WTC11 (cell line): ENCODE data around the gene GOLGA3. TPM values are rescaled to one million over a fixed set of nuclear protein-coding genes. Genes with fewer than 3 reads are reported as not detected.
"Not testable (repeated sequence)": the region's sequence is repeated elsewhere in the genome, so short reads cannot be mapped to it uniquely, and the experiment has no call there.

Source experiments
- ATAC-seq: fragments of 200-7000 bp; cut with Tn5 transposase; 2 replicates; pipeline ENCODE4 v1.10.0; 2021; ENCODE audit warnings: mild to moderate bottlenecking, moderate library complexity
- CTCF ChIA-PET: fragments of 300-600 bp; sonication (Branson Sonifier 250); formaldehyde crosslinking; loops from one replicate; lab custom pipeline; 2021; ENCODE audit warnings: antibody characterized with exemption; lab: Charles Lee
- POLR2A ChIA-PET: fragments of 350-600 bp; sonication (Branson Sonifier 250); formaldehyde crosslinking; loops from one replicate; lab custom pipeline; 2021; ENCODE audit warnings: antibody characterized with exemption; lab: Charles Lee
- DNase-seq: peaks from one replicate; pipeline ENCODE4 v3.0.0; 2021; ENCODE audit warnings: low spot score
- H3K27ac Mint-ChIP-seq: 2 replicates; pipeline ENCODE4 v1.8.0; 2021; ENCODE audit warnings: mixed read lengths
- H3K27me3 Mint-ChIP-seq: 2 replicates; pipeline ENCODE4 v1.8.0; 2021; ENCODE audit warnings: low read depth, mild to moderate bottlenecking, moderate library complexity, mixed read lengths
- H3K36me3 Mint-ChIP-seq: 2 replicates; pipeline ENCODE4 v1.8.0; 2021; ENCODE audit warnings: mixed read lengths
- H3K4me1 Mint-ChIP-seq: 2 replicates; pipeline ENCODE4 v1.8.0; 2022; ENCODE audit warnings: mixed read lengths
- H3K4me3 Mint-ChIP-seq: 2 replicates; pipeline ENCODE4 v1.8.0; 2021; ENCODE audit warnings: mild to moderate bottlenecking, moderate library complexity, mixed read lengths
- H3K9me3 Mint-ChIP-seq: 2 replicates; pipeline ENCODE4 v1.8.0; 2021; ENCODE audit warnings: mixed read lengths
- CBFB ChIP-seq: sonication (generic); formaldehyde crosslinking; IDR thresholded peaks from 2 replicates; pipeline ENCODE4 v1.8.1; 2022; ENCODE audit warnings: mild to moderate bottlenecking, low read depth, missing genetic modification reagents
- FOXK1 ChIP-seq: sonication (generic); formaldehyde crosslinking; IDR thresholded peaks from 2 replicates; pipeline ENCODE4 v1.8.0; 2022; ENCODE audit warnings: mild to moderate bottlenecking, moderate library complexity, missing genetic modification reagents
- JAZF1 ChIP-seq: fragments of 250-450 bp; sonication (Bioruptor Pico); IDR thresholded peaks from 2 replicates; pipeline ENCODE4 v1.9.0; 2021; ENCODE audit warnings: moderate library complexity, mild to moderate bottlenecking, inconsistent platforms
- NR3C1 ChIP-seq: sonication (generic); formaldehyde crosslinking; conservative IDR thresholded peaks from 2 replicates; pipeline ENCODE4 v1.8.1; 2023; ENCODE audit warnings: low read depth, mild to moderate bottlenecking, missing genetic modification reagents
- RELA ChIP-seq: sonication (generic); formaldehyde crosslinking; IDR thresholded peaks from 2 replicates; pipeline ENCODE4 v1.8.1; 2022; ENCODE audit warnings: missing genetic modification reagents, mild to moderate bottlenecking, borderline replicate concordance
- SOX15 ChIP-seq: fragments of 250-450 bp; sonication (Bioruptor Pico); IDR thresholded peaks from 2 replicates; pipeline ENCODE4 v1.9.0; 2021; ENCODE audit warnings: mild to moderate bottlenecking
- TEAD4 ChIP-seq: sonication (generic); formaldehyde crosslinking; IDR thresholded peaks from 2 replicates; pipeline ENCODE4 v1.8.0; 2022; ENCODE audit warnings: mild to moderate bottlenecking, missing genetic modification reagents
- ZNF263 ChIP-seq: sonication (generic); formaldehyde crosslinking; IDR thresholded peaks from 2 replicates; pipeline ENCODE4 v1.8.1; 2022; ENCODE audit warnings: low read depth, mild to moderate bottlenecking, moderate library complexity, missing genetic modification reagents
- ZNF317 ChIP-seq: sonication (generic); formaldehyde crosslinking; IDR thresholded peaks from 2 replicates; pipeline ENCODE4 v1.8.1; 2023; ENCODE audit warnings: low read depth, mild to moderate bottlenecking, moderate library complexity, missing genetic modification reagents, borderline replicate concordance
- total RNA-seq: library from RNA; stranded (reverse); gene quantifications from 3 replicates; pipeline ENCODE4 v1.2.3, GENCODE V29; 2021
- TF ChIP-seq, protein P1 (sequence below): sonication (generic); formaldehyde crosslinking; IDR thresholded peaks from 2 replicates; pipeline ENCODE4 v1.8.0; 2023; ENCODE audit warnings: missing genetic modification reagents
- TF ChIP-seq, protein P2 (sequence below): sonication (generic); formaldehyde crosslinking; IDR thresholded peaks from 2 replicates; pipeline ENCODE4 v1.8.0; 2023; ENCODE audit warnings: missing genetic modification reagents, mild to moderate bottlenecking, borderline replicate concordance
- TF ChIP-seq, protein P3 (sequence below): sonication (generic); formaldehyde crosslinking; IDR thresholded peaks from 2 replicates; pipeline ENCODE4 v1.8.1; 2022; ENCODE audit warnings: mild to moderate bottlenecking, moderate library complexity, missing genetic modification reagents
- TF ChIP-seq, protein P4 (sequence below): fragments of 200-600 bp; IDR thresholded peaks from 2 replicates; pipeline ENCODE4 v1.8.0; 2022; ENCODE audit warnings: antibody characterized with exemption

GOLGA3 gene
- total RNA-seq, 1 experiment from 2014 or later: 47.8 TPM

DNA sequence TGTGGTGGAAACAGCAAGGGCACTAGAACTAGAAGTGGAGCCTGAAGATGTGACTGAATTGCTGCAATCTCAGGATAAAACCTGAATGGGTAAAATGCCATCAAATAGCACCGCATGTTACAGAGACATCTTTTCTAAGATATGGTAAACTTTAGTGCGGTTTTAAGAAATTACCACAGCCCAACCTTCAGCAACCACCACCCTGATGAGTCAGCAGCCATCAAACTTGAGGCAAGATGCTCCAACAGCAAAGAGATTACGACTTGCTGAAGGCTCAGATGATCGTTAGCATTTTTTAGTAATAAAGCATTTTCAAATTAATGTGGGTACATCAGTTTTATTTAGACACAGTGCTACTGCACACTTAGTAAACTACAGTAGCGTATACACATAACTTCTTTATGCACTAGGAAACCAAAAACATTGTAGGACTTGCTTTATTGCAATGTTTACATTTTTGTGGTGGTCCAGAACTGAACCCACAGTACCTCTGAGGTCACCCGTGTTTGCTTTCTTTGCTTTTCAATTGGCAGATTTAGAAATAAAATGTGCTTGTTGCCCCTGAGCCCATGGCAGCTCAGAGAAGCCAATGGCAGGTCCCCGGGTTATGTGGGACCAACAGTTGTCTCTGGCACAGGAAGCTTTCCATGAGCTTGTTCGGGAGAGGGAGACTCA is 15.9 kb downstream of the GOLGA3 start:
- Mint-ChIP-seq H3K36me3 (peaks cover 64% of the 10 kb centered on the region), H3K27ac (no peak overlapping the region), H3K4me3 (no peak overlapping the region), H3K4me1 (no peaks in the 10 kb centered on the region), H3K27me3 (no peaks in the 10 kb centered on the region), H3K9me3 (peaks cover 15% of the 10 kb centered on the region)
- no peak for ATAC-seq
- TF ChIP-seq ZNF317 (CRISPR knock-in tag) (no peak), FOXK1 (CRISPR knock-in tag) (no peak), NR3C1 (CRISPR knock-in tag) (no peak), CBFB (no peak), RELA (CRISPR knock-in tag) (no peak), TEAD4 (no peak), SOX15 (CRISPR knock-in tag) (no peak), ZNF263 (no peak), JAZF1 (CRISPR knock-in tag) (no peak)
- TF ChIP-seq, protein P1, sequence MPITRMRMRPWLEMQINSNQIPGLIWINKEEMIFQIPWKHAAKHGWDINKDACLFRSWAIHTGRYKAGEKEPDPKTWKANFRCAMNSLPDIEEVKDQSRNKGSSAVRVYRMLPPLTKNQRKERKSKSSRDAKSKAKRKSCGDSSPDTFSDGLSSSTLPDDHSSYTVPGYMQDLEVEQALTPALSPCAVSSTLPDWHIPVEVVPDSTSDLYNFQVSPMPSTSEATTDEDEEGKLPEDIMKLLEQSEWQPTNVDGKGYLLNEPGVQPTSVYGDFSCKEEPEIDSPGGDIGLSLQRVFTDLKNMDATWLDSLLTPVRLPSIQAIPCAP (CRISPR knock-in tag): no peak
- TF ChIP-seq, protein P2, sequence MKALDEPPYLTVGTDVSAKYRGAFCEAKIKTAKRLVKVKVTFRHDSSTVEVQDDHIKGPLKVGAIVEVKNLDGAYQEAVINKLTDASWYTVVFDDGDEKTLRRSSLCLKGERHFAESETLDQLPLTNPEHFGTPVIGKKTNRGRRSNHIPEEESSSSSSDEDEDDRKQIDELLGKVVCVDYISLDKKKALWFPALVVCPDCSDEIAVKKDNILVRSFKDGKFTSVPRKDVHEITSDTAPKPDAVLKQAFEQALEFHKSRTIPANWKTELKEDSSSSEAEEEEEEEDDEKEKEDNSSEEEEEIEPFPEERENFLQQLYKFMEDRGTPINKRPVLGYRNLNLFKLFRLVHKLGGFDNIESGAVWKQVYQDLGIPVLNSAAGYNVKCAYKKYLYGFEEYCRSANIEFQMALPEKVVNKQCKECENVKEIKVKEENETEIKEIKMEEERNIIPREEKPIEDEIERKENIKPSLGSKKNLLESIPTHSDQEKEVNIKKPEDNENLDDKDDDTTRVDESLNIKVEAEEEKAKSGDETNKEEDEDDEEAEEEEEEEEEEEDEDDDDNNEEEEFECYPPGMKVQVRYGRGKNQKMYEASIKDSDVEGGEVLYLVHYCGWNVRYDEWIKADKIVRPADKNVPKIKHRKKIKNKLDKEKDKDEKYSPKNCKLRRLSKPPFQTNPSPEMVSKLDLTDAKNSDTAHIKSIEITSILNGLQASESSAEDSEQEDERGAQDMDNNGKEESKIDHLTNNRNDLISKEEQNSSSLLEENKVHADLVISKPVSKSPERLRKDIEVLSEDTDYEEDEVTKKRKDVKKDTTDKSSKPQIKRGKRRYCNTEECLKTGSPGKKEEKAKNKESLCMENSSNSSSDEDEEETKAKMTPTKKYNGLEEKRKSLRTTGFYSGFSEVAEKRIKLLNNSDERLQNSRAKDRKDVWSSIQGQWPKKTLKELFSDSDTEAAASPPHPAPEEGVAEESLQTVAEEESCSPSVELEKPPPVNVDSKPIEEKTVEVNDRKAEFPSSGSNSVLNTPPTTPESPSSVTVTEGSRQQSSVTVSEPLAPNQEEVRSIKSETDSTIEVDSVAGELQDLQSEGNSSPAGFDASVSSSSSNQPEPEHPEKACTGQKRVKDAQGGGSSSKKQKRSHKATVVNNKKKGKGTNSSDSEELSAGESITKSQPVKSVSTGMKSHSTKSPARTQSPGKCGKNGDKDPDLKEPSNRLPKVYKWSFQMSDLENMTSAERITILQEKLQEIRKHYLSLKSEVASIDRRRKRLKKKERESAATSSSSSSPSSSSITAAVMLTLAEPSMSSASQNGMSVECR (CRISPR knock-in tag): no peak
- TF ChIP-seq, protein P3, sequence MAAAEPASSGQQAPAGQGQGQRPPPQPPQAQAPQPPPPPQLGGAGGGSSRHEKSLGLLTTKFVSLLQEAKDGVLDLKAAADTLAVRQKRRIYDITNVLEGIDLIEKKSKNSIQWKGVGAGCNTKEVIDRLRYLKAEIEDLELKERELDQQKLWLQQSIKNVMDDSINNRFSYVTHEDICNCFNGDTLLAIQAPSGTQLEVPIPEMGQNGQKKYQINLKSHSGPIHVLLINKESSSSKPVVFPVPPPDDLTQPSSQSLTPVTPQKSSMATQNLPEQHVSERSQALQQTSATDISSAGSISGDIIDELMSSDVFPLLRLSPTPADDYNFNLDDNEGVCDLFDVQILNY (CRISPR knock-in tag): no peak
- TF ChIP-seq, protein P4, sequence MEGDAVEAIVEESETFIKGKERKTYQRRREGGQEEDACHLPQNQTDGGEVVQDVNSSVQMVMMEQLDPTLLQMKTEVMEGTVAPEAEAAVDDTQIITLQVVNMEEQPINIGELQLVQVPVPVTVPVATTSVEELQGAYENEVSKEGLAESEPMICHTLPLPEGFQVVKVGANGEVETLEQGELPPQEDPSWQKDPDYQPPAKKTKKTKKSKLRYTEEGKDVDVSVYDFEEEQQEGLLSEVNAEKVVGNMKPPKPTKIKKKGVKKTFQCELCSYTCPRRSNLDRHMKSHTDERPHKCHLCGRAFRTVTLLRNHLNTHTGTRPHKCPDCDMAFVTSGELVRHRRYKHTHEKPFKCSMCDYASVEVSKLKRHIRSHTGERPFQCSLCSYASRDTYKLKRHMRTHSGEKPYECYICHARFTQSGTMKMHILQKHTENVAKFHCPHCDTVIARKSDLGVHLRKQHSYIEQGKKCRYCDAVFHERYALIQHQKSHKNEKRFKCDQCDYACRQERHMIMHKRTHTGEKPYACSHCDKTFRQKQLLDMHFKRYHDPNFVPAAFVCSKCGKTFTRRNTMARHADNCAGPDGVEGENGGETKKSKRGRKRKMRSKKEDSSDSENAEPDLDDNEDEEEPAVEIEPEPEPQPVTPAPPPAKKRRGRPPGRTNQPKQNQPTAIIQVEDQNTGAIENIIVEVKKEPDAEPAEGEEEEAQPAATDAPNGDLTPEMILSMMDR: no peak
- DNase-seq: no peak
- CTCF ChIA-PET: no interaction called here
- POLR2A ChIA-PET: no interaction called here

DNA sequence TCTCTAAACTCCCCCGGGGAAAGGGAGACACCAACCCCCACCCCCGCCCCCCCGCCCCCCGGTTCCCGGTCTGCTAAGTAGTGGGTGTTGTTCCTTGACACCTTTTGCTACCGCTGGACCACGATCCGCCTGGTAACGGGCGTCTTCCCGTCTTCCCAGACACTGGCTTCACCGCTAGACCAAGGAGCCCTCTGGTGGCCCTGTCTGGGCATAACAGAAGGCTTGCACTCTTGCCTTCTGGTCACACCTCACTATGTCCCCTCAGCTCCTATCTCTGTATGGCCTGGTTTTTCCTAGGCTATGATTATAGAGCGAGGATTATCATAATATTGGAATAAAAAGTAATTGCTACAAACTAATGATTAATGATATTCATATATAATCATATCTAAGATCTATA is 19.3 kb downstream of the GOLGA3 start:
- H3K4me1 Mint-ChIP-seq, ATAC-seq, POLR2A ChIA-PET, H3K27me3 Mint-ChIP-seq, H3K4me3 Mint-ChIP-seq, H3K27ac Mint-ChIP-seq, CTCF ChIA-PET: not testable (repeated sequence)
- DNase-seq: peak; percentile 75
- TF ChIP-seq, protein P4: peak; percentile 46
- Mint-ChIP-seq H3K9me3 (peaks cover 15% of the 10 kb centered on the region), H3K36me3 (peaks cover 67% of the 10 kb centered on the region)
